GM12878 (cell line): ENCODE results near the gene YTHDF1. TPM values are rescaled to one million over a fixed set of nuclear protein-coding genes. Genes with fewer than 3 reads are reported as not detected.

Experiments
- ATAC-seq: fragments of 200-7000 bp; cut with Tn5 transposase; 3 replicates; pipeline ENCODE4 v1.9.1; 2020; ENCODE audit warnings: mild to moderate bottlenecking, moderate library complexity
- BruUV-seq: library from RNA; stranded (reverse); fragments of 400-500 nt; replicated peaks from 2 replicates; lab custom pipeline; 2021; lab: Mats Ljungman, UMichigan
- CTCF ChIA-PET: fragments of 300-600 bp; sonication (Branson Sonifier 250); formaldehyde crosslinking; extraction: SDS; loops from one replicate; lab custom pipeline; 2021; ENCODE audit warnings: inconsistent platforms; lab: Yijun Ruan, JAX
- POLR2A ChIA-PET: fragments of 350-600 bp; formaldehyde crosslinking; extraction: SDS; loops from one replicate; lab custom pipeline; 2021; ENCODE audit warnings: inconsistent platforms; lab: Charles Lee
- RAD21 ChIA-PET: fragments of 300-600 bp; sonication (Branson Sonifier 250); formaldehyde crosslinking; loops from one replicate; lab custom pipeline; 2023; ENCODE audit warnings: antibody characterized with exemption; ENCODE audit not compliant: unreplicated experiment; lab: Charles Lee
- SMC1A ChIA-PET: fragments of 300-600 bp; sonication (Branson Sonifier 250); formaldehyde crosslinking; loops from one replicate; lab custom pipeline; 2023; ENCODE audit not compliant: unreplicated experiment, uncharacterized antibody; lab: Charles Lee
- DNase-seq: peaks from one replicate; pipeline ENCODE4 v3.0.0-alpha.2; 2011; ENCODE audit warnings: low read depth, low spot score
- FAIRE-seq: peaks from 3 replicates; lab custom pipeline; 2011; peaks lifted over from hg19 to GRCh38; lab: Jason Lieb, UNC
- H2AFZ ChIP-seq: 2 replicates; pipeline ENCODE4 v1.6.0; 2011; ENCODE audit warnings: low read depth, low read length, control low read depth; ENCODE audit not compliant: control insufficient read depth
- H3K27ac ChIP-seq: 2 replicates; pipeline ENCODE4 v1.5.1; 2011; ENCODE audit warnings: control low read depth; ENCODE audit not compliant: control insufficient read depth, insufficient read depth
- H3K27me3 ChIP-seq, 2 experiments: replicated peaks in 1 of 2; 2 replicates each; pipeline versions ENCODE4 v1.6.0 to v1.6.1; 2011; ENCODE audit warnings: low read length in 1 of 2; ENCODE audit not compliant: control insufficient read depth in 2 of 2, insufficient read depth in 2 of 2
- H3K36me3 ChIP-seq, 2 experiments: 2 replicates each; pipeline ENCODE4 v1.5.1; 2011; ENCODE audit warnings: low read length in 1 of 2; ENCODE audit not compliant: control insufficient read depth in 2 of 2, insufficient read depth in 2 of 2
- H3K4me1 ChIP-seq: 2 replicates; pipeline ENCODE4 v1.6.1; 2011; ENCODE audit warnings: mild to moderate bottlenecking, low read length, moderate library complexity, mixed read lengths; ENCODE audit not compliant: control insufficient read depth, insufficient read depth
- H3K4me2 ChIP-seq: 2 replicates; pipeline ENCODE4 v1.6.0; 2011; ENCODE audit warnings: control low read depth; ENCODE audit not compliant: control insufficient read depth, insufficient read depth
- H3K4me3 ChIP-seq: fragments of 200-600 bp; sonication (generic); 2 replicates; pipeline ENCODE4 v1.5.1; 2016
- H3K79me2 ChIP-seq: 2 replicates; pipeline ENCODE4 v1.6.0; 2011; ENCODE audit warnings: low read length; ENCODE audit not compliant: control insufficient read depth, insufficient read depth
- H3K9ac ChIP-seq: 2 replicates; pipeline ENCODE4 v1.8.0; 2011; ENCODE audit warnings: low read length, control low read depth, mixed read lengths; ENCODE audit not compliant: control insufficient read depth, insufficient read depth
- H3K9me3 ChIP-seq: replicated peaks from 3 replicates; pipeline ENCODE4 v1.5.1; 2011; ENCODE audit warnings: mild to moderate bottlenecking, low read length; ENCODE audit not compliant: control insufficient read depth, insufficient read depth
- H4K20me1 ChIP-seq: 2 replicates; pipeline ENCODE4 v1.6.0; 2011; ENCODE audit not compliant: control insufficient read depth, insufficient read depth
- ATF7 ChIP-seq: fragments of 450-650 bp; IDR thresholded peaks from 2 replicates; pipeline ENCODE4 v1.6.1; 2016; ENCODE audit warnings: low read depth, mild to moderate bottlenecking
- BHLHE40 ChIP-seq, 2 experiments: fragments of 450-650 bp in 1 of 2; IDR thresholded peaks; 2 replicates each; pipeline ENCODE4 v1.6.1; 2011 to 2017; ENCODE audit warnings: low read depth in 2 of 2, borderline replicate concordance in 1 of 2, improper control_type of control experiment in 1 of 2, low read length in 1 of 2, mild to moderate bottlenecking in 1 of 2
- CHD2 ChIP-seq: IDR thresholded peaks from 2 replicates; pipeline ENCODE4 v1.6.1; 2011; ENCODE audit warnings: low read depth, low read length, improper control_type of control experiment, borderline replicate concordance
- CREB1 ChIP-seq: IDR thresholded peaks from 2 replicates; pipeline ENCODE4 v1.6.1; 2012; ENCODE audit warnings: low read depth, mild to moderate bottlenecking, inconsistent platforms
- ESRRA ChIP-seq: IDR thresholded peaks from 2 replicates; pipeline ENCODE4 v1.6.1; 2012; ENCODE audit warnings: mild to moderate bottlenecking, low read length, improper control_type of control experiment
- FOXK2 ChIP-seq: fragments of 450-650 bp; IDR thresholded peaks from 2 replicates; pipeline ENCODE4 v1.6.1; 2017; ENCODE audit warnings: mild to moderate bottlenecking, moderate library complexity
- HDGF ChIP-seq: fragments of 450-650 bp; IDR thresholded peaks from 2 replicates; pipeline ENCODE4 v1.6.1; 2016; ENCODE audit warnings: antibody characterized with exemption
- HSF1 ChIP-seq: fragments of 150-350 bp; IDR thresholded peaks from 2 replicates; pipeline ENCODE4 v1.6.1; 2014; ENCODE audit warnings: mild to moderate bottlenecking, low read depth, low read length
- MYB ChIP-seq: fragments of 150-350 bp; IDR thresholded peaks from 2 replicates; pipeline ENCODE4 v1.6.1; 2014; ENCODE audit warnings: mild to moderate bottlenecking, low read depth, low read length, borderline replicate concordance
- POLR2A ChIP-seq: IDR thresholded peaks from 2 replicates; pipeline ENCODE4 v1.6.1; 2011; ENCODE audit warnings: low read depth, mild to moderate bottlenecking, low read length
- RB1 ChIP-seq: fragments of 450-650 bp; formaldehyde crosslinking; IDR thresholded peaks from 2 replicates; pipeline ENCODE4 v1.6.1; 2017; ENCODE audit warnings: mild to moderate bottlenecking, borderline replicate concordance
- RBBP5 ChIP-seq: fragments of 200-600 bp; sonication (generic); conservative IDR thresholded peaks from 2 replicates; pipeline ENCODE4 v1.6.1; 2016
- REST ChIP-seq: IDR thresholded peaks from 2 replicates; pipeline ENCODE4 v1.6.1; 2012; ENCODE audit warnings: mild to moderate bottlenecking, low read depth, low read length
- RUNX3 ChIP-seq: IDR thresholded peaks from 2 replicates; pipeline ENCODE4 v1.6.1; 2012; ENCODE audit warnings: low read length, inconsistent platforms
- SIN3A ChIP-seq: IDR thresholded peaks from 2 replicates; pipeline ENCODE4 v1.6.1; 2012; ENCODE audit warnings: low read depth, low read length, improper control_type of control experiment
- SIX5 ChIP-seq: IDR thresholded peaks from 2 replicates; pipeline ENCODE4 v1.6.1; 2011; ENCODE audit warnings: mild to moderate bottlenecking, low read depth, low read length, moderate library complexity; ENCODE audit not compliant: severe bottlenecking
- TCF7 ChIP-seq: IDR thresholded peaks from 2 replicates; pipeline ENCODE4 v1.6.1; 2014; ENCODE audit warnings: antibody characterized with exemption, borderline replicate concordance
- USF2 ChIP-seq: IDR thresholded peaks from 2 replicates; pipeline ENCODE4 v1.6.1; 2011; ENCODE audit warnings: low read depth, low read length, improper control_type of control experiment, borderline replicate concordance
- WGBS: methylation state at CpG from one replicate; pipeline ENCODE4 v1.1.6; 2016; ENCODE audit warnings: low lambda C conversion rate; ENCODE audit not compliant: insufficient replicate concordance, insufficient coverage; ENCODE audit errors: missing lambda C conversion rate; 5-methylcytosine and 5-hydroxymethylcytosine counted together
- in situ Hi-C: fragments of 300-500 bp; cut with MboI; formaldehyde crosslinking; loops from 9 replicates; pipeline ENCODE4 v1.14.3; 2018; ENCODE audit warnings: mixed read lengths
- intact Hi-C: fragments of 100-400 bp; cut with micrococcal nuclease; formaldehyde crosslinking; loops from one replicate; pipeline ENCODE4 v1.14.2; 2022; ENCODE audit not compliant: unreplicated experiment
- polyA plus RNA-seq, 11 experiments: library from polyadenylated mRNA; depleted of rRNA in 4 of 11; unstranded in 6 of 11; stranded (reverse) in 5 of 11; fragments of >200 nt; fragmentation: Nextera tagmentation in 4 of 11; fragmentation: Illumina TruSeq in 1 of 11; extraction: Ambion mirVana in 4 of 11; extraction: Trizol in 1 of 11; gene quantifications; 1 replicate in 1 of 11; 2 replicates in 10 of 11; pipeline versions ENCODE4 v1.2.1 to v1.2.3, GENCODE V29; 2011 to 2016; ENCODE audit warnings: inconsistent platforms in 2 of 11, missing spikeins in 2 of 11, low read depth in 1 of 11
- total RNA-seq, 4 experiments: library from RNA; depleted of rRNA in 3 of 4; stranded (reverse); fragments of >200 nt in 3 of 4; fragmentation: Illumina TruSeq in 1 of 4; extraction: Trizol in 1 of 4; gene quantifications; 2 replicates each; pipeline versions ENCODE4 v1.2.1 to v1.2.3, GENCODE V29; 2013 to 2021

YTHDF1 gene
- total and polyA plus RNA-seq, 10 of the 15 experiments (the other 5 are each of a cell fraction or from before 2014, with no cell fraction given), result 4.6 to 37.8 (median 20.5) TPM

GRCh38 chr20:63215101-63216040 lies 560 bp downstream of the YTHDF1 start:
- Histone ChIP-seq H3K4me2 (peak overlapping the region; percentile 97), H3K9ac (peak overlapping the region; percentile 96), H4K20me1 (peaks cover 3% of the 10 kb centered on the region; the same call in 1 of the 2 replicates), H3K4me3 (peak overlapping the region; percentile 96), H2AFZ (peak overlapping the region; percentile 66), H3K79me2 (peaks cover 43% of the 10 kb centered on the region), H3K36me3 (peaks cover 6 to 9% of the 10 kb centered on the region in 2 experiments; a peak in 3 of 4 replicates), H3K27me3 (no peaks in the 10 kb centered on the region), H3K27ac (peak overlapping the region; percentile 83), H3K4me1 (peaks cover 15% of the 10 kb centered on the region), H3K9me3 (no peaks in the 10 kb centered on the region)
- WGBS, result 2% methylated on average over 48 of the region's 81 CpGs
- SMC1A ChIA-PET, result interaction anchor here (1.2 kb wide), 1 partner anchor 8 kb away, joined by 3 read pairs; no protein-coding TSS in a partner anchor
- FAIRE-seq (no peak), DNase-seq (no peak), ATAC-seq (peak; percentile 41)
- in situ Hi-C loops, result no loop called here
- TSS peak; percentile 64 for BruUV-seq
- RAD21 ChIA-PET, result interaction anchor here (1.1 to 1.8 kb wide), 4 partner anchors 15 to 243 kb away, joined by 3 to 6 read pairs (median 5); no protein-coding TSS in a partner anchor
- intact Hi-C loops, result no loop called here
- POLR2A ChIA-PET, result interaction anchor here (0.6 to 1.2 kb wide), 3 partner anchors 15 to 802 kb away, joined by 3 to 4 read pairs (median 3); no protein-coding TSS in a partner anchor
- CTCF ChIA-PET, result interaction anchor here (0.9 to 2.2 kb wide), 12 partner anchors 8 to 243 kb away, joined by 3 to 12 read pairs (median 5); no protein-coding TSS in a partner anchor
- TF ChIP-seq USF2 (no peak), CREB1 (0 out of 2 replicates have a peak, but pooled peaks have one; percentile 37), POLR2A (no peak; the same call in 1 of the 2 replicates), HSF1 (no peak), SIN3A (no peak; the same call in 1 of the 2 replicates), FOXK2 (no peak), RUNX3 (no peak), CHD2 (no peak), ATF7 (no peak), SIX5 (no peak), MYB (no peak), ESRRA (no peak), REST (no peak), BHLHE40 (IDR thresholded peaks at IDR 0.05; ENCODE audit: borderline replicate concordance in 1 of 2, low read depth in 2 of 2, low read length in 1 of 2) (peak; percentile 51 to 79; a peak in 2 of 4 replicates), RB1 (no peak), HDGF (no peak), RBBP5 (no peak), TCF7 (no peak)
